ENCODE measurements around the gene C19orf85.

C19orf85 gene

DNA sequence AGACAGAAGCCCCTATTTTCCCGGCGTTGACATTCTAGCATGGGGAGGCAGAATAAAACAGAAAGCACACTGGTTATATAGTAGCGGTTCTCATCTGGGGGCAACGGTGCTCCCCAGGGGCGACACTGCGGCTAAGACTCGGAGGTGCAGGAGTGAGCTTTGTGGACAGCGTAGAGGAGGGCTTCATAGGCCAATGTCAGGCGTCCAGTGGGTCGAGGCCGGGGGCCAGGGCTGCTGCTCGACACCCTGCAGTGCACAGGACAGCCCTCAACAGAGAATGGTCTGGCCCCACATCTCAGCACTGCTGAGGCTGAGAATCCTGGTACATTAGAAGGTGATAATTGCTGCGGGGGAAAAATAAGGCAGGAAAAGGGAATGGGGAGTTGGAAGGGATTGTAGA lies 13.4 kb upstream of the C19orf85 start:
- no peak for DNase-seq (ENCODE audit: low read depth in 3 of 3)

DNA sequence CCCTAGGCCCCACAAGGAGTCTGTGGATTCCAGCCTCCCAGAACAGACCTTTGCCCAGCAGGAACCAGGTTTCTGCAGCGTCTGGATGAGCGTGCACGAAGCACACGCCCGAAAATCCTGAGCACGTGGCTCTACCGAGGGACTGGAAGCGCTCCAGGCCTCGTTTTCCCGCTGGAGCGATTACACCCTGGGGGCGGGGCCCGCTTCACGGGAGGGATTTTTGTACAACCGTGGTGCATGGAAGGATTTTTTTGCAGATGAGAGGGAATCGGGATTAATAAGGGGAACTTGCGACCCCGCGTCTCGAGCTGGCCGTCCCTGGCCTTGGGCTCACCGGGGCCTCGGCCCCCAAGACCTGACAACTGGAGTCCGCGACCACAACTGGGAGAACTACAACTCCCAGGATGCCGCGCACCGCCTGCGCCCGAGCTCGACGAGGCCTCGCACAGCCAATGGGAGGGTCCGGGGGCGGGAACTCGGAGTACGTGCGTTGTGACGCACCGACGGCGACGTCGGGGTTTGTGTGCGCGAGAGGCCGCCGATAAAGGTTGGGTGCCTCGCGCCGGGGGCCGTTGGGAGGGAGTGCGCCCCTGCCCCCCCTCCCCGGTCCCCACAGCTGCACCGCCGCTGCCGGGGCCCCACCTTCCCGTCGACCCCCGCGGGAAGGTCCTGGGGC lies 11.7 kb upstream of the C19orf85 start, which contains the start of gene ZNF628:
Gene ZNF628, plus strand, starts transcription at position 518 of the 676 bp plus-strand sequence. CDS start 3,294 bp downstream, outside the sequence.
- DNase-seq (ENCODE audit: low read depth in 3 of 3): peak; percentile 95 to 96 (median 96)

DNA sequence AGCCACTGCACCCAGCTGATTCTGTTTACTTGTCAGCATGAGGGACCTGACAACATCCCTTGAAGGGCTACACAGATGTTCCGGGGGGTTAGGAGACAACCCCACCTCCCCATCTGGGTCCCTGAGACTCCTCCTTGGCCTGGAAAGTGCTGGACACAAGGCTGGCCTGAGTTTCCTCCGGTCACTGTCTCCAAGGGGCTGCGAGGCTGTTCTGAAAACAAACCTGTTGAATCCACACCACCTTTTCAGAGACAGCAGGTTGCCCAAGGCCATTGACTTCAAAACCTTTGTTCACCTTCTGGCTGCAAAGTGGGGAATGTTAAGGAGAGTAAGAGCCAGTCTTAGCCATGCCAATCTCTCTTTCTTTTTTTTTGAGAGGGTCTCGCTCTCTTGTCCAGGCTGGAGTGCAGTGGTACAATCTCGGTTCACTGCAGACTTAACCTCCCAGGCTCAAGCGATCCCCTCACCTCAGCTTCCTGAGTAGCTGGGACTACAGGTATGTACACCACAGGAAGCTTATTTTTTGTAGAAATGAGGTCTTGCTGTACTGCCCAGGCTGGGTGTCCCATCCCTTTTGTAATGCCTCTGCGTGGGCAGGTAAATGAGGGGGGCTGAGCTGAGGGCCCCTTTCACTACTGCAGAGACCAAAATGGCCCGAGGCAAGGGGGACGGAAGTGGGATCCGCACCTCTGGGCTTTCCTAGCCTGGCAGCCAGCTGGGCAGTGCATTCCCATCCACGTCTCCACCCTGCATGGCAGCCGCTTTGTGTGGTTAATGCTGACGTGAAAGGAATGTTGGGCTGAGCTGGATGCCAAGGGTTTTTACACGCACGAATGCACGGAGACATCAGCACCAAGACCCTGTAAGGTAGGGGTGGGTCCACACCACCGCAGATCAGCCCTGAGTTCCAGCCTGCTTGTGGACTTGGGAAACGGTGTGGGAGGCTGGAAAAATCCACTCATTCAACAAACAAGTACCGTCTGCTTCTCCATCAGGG lies 10.0 kb upstream of the C19orf85 start:
- DNase-seq (ENCODE audit: low read depth in 3 of 3): no peak

DNA sequence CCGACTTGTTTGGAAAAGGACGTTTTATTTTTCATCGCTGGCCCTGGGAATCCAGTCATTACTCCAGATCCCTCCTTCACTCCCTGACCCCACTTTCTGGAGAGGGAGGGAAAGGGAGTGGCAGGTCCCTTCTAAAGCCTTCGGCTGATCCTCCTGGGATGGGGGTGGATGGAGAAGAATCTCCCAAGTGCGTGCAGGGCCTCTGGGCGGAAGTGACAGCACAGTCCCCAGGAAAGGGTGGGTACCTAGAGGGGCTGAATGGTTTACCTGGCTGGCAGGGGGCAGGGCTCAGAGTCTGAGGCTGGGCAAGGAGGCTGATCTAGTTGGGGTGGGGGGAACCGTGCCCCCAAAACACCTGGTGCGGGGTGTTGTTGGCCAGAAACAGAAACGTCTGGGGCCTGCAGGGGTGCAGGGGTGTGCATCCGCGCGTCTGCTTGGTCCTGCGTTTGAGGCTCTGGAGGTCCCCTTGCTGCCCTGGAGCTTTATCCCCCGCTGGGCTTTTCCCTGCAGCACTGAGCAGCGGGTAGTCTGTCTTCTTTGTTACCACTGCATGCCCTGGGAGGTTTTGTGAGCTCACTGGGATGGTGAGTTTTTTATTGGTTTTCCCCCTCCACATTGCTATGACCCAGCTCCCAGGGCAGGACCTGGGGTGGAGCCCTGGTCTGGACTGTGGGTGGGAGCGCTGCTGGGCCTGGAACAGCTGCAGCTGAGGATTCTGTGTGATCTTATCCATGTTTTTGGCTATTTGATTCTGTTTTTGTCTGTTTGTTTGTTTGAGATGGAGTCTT lies 8.9 kb upstream of the C19orf85 start:
- no peak for DNase-seq (ENCODE audit: low read depth in 3 of 3)

DNA sequence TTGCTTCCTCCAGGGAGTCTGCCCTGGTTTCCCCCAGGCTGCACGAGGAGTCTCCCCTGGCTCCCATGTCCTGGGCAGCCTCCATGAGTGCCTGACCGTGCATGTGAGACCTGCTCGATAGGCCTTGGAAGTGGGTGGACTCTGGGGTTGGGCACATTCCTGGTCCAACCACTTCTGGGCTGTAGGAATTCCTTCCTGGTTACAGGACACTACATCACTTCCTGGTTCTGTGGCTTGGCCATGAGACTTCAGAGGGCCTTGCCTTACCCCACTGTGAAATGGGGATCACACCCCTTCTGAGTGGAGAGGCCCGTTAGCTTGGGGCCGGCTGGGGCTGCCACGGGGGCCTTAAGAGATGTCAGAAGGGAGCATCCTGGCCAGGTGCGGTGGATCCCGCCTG lies 7.9 kb upstream of the C19orf85 start:
- no peak for DNase-seq (ENCODE audit: low read depth in 3 of 3)

DNA sequence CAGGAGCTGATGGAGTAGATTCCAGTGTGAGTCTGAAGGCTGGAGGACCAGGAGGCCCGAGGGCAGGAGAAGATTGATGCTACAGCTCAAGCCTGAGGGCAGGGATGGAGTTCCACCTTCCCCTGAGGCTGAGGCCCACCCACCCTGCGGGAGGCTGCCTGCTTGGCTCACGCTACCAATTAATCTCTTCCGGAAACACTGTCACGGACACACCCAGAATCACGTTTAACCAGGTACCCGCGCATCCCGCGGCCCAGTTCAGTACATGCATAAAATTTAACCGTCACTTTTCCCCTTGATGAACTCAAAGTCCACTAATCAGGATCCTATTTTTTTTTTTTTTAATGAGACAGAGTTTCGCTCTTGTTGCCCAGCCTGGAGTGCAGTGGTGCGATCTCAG lies 6.7 kb upstream of the C19orf85 start:
- no peak for DNase-seq (ENCODE audit: low read depth in 3 of 3)

DNA sequence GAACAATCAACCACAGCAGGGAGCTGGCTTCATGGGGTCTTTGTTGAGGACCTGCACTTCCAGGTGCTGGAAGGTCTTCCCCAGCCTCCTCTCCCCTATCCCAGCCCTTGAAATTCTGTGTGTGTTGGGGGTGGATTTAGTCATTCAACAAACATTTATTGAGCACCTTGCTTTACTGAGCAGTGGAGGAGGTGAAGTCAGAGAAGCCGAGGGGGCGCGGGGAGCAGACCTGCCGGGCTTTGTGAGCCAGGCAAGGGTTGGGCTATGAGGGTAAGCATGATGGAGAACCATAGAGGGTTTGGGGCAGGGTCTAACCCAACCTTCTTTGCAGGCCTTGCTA lies 3.5 kb upstream of the C19orf85 start:
- no peak for DNase-seq (ENCODE audit: low read depth in 3 of 3)

DNA sequence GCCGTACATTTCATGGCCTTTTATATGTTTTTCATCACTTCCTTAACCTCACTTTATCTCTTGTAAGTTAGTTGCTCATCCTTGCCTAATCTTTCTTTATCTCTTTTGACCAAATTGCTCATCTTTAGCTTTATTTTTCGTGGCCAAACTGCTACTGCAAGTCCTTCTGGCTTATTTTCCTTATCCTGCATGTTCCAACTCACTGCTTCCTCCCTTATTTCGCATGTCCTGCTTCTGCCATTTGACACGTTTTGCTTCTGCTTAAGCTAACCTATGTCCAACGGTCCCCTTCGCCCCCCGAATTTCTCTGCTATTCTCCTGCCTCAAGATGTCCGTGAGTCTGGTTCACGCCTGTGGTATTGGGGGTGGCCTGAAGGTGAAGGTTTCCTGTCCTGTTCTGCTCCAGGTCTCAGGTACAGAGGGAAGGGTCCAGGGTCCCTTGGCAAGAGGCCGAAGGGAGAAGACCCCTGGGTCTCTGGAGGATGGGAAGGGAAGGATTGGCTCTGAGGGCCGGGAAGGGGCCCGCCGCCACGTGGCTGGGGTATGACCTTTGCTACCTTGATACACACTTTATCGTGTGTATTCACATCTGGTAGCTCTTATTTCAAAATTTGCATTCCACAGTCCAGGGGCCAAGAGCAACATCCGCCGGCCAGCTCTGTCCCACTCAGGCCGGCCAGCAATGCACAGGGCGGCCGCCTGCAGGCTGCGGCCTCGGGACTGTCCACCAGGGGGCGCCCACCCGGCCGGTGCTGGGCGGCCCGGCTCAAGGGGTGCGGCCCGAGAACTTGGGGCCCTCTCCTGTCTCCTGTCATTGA lies 2.9 kb upstream of the C19orf85 start:
- DNase-seq (ENCODE audit: low read depth in 3 of 3): peak; percentile 31 to 56 (median 42)

DNA sequence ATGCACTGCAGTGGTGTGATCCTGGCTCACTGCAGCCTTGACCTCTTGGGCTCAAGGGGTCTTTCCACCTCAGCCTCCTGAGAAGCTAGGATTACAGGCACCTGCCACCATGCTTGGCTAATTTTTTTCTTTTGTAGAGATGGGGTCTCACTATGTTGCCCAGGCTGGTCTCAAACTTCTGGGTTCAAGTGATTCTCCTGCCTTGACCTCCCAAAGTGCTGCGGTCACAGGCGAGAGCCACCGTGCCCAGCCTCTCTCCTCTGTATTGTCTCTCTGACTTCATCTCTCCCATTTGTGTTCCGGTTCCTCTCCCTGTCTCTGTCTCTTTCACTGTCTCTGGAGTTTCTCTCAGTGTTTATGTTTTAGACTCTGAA lies 1.7 kb upstream of the C19orf85 start:
- DNase-seq (ENCODE audit: low read depth in 3 of 3): no peak

DNA sequence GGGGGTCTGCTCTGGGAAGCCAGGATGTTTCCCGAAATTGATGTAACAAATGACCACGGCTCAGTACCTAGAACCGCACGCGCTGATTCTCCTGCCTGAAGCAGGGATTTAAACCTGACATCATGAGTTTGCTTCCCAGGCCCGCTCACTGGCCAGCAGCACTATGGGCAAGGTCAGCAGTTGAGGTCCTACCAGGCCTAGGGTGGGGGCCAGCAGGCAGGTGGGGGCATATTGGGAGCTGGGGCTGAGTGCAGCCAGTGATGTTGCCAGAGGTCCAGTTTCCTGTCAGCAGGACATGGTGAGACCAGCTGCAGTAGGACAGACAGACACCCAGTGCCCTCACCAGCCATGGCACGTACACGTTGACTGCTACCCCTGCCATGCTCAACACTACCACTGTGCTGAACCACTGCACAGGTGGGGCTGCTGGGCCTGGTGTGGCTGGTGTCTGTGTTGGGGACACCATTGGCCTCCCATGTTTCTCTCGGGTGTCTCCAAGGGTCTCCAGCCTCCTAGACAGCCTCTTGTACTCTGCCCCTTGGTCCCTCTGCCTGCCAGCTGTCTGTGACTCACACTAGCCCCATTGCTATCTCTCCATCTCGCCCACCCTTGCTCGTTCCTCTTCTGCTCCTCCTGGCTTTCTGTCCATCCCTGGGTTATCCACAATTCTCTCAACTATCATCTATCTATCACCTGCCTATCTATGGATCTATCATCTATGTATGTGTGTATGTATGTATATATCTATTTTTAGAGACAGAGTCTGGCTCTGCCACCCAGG lies 1.1 kb upstream of the C19orf85 start:
- DNase-seq (ENCODE audit: low read depth in 3 of 3): no peak

DNA sequence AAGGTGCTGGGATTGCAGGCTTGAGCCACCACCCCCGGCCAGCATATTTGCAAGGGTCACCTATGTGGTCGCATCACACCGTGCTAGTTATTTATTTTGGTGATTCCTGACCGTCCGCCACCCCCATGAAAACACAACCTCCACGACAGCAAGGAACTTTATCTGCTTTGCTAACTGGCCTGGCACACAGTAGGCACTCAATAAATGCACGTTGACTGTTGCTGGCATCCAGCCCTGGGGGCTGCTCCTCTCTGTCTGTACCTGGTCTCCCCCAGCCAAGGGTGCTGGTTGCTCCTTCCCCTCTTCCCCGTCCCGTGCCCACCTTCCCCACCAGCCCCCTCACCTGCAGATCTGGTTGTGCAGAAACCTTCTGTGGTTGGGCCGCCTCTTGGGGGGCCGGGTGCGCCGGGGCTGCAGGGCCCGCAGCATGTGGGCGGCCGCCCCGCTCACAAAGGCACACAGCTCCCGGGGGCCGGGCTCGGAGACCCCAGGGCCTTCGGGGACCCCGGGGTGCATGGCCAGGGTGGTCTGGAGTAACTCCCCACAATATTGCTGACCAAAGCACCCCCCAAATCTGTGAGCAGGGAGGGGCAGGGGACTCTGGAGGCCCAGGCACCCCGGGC lies 401 bp downstream of the C19orf85 start:
- no peak for DNase-seq (ENCODE audit: low read depth in 3 of 3)

DNA sequence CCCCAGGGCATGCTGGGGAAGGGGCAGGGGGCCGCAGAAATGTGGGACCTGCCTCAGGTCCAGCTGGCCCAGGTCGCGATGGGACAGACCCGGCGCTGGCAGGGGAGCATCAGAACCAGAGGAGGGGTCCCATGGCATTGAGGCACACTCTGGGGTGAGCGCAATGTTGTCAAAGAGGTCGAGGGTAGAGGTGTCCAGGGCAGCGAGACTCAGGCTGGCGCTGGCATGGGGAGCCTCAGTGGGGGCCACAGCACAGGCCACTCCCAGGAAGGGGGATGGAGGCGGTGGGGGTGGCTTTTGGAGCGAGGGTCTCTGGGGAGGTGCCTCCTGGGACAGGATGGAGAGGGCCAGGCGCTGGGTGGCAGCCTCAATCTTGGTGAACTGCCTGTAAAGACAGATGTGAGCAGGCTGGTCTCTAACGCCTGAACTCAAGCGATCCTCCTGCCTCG lies 944 bp downstream of the C19orf85 start:
- no peak for DNase-seq (ENCODE audit: low read depth in 3 of 3)

DNA sequence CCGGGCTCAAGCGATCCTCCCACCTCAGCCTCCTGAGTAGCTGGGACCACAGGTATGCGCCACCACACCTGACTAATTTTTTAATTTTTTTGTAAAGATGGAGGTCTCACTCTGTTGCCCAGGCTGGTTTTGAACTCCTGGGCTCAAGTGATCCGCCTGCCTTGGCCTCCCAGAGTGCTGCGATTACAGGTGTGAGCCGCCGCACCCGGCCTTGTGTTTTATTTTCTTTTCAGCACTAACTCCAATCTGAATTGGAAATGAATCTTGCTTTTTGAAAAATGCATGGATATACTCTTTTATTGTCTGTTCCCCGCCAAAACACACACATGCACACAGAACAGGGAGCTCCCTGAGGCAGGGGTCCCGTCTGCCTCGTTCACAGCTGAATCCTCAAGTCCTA lies 1.8 kb downstream of the C19orf85 start:
- DNase-seq (ENCODE audit: low read depth in 3 of 3): no peak

DNA sequence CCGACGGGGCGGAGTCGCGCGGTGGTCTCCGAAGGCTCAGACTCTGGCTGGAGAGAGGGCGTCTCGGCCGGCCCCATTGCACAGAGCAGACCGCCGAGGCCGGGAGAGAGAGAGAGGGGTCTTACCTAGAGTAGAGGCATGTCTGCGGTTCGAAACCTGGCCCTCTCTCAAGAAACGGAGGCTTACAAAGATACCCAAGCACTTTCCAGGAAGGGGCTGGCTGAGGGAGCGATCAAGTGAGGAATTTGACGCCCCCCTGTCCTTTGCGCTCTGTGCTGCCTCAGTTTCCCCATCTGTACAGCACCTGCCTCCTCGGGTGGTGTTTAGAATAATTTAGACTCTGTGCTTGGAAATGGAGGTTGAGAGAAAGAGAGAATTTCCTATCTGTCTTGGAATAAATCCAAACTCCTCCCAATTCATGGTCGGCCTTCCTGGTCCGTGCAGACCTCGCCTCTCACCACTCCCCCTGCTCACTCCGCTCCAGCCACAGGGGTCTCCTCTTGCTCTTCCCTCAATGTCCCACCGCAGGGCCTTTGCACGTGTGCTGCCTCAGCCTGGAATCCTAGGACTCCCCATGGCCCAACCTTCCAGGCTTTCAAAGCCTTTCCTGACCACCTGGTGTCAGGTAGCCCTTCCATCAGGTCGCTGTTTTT lies 2.5 kb downstream of the C19orf85 start:
- DNase-seq (ENCODE audit: low read depth in 3 of 3): no peak

DNA sequence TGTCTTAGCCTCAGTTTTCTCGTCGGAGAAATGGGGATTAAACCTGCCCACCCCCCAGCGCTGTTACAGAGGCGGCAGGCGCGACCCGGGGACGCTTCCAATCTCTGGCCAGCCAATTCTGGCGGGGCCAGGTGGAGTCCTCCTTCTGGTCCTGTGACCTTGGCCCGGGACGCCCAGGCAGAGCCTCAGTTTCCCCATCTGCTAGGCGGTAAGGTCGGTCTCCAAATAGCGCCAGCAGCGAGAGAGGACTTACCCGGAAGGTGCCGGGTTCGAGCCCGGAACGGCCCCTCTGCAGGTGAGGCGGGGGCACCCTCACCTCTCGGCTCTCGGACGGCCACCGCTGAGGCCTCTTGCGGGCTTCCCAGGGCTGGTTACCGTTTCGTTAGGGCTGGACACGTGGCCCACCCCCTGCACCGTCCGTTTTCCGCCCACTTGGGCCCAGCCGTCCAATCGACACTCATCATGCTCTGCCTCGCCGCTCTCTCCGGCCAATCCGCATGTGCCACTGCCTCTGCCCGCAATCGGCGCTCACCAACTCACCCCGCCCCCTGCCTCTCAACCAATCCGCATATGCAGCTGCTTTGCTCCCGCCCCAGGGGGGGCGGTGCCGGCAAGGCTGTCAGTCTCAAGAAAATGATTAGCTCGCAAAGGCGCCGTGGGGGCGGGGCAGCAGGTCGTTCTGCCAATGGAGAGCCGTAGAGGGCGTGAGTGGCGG lies 3.1 kb downstream of the C19orf85 start, which contains the start of gene ISOC2:
Gene ISOC2, minus strand, starts transcription at position 384 of the 715 bp plus-strand sequence. CDS start 5,156 bp downstream, outside the sequence.
- DNase-seq (ENCODE audit: low read depth in 3 of 3): peak; percentile 100

DNA sequence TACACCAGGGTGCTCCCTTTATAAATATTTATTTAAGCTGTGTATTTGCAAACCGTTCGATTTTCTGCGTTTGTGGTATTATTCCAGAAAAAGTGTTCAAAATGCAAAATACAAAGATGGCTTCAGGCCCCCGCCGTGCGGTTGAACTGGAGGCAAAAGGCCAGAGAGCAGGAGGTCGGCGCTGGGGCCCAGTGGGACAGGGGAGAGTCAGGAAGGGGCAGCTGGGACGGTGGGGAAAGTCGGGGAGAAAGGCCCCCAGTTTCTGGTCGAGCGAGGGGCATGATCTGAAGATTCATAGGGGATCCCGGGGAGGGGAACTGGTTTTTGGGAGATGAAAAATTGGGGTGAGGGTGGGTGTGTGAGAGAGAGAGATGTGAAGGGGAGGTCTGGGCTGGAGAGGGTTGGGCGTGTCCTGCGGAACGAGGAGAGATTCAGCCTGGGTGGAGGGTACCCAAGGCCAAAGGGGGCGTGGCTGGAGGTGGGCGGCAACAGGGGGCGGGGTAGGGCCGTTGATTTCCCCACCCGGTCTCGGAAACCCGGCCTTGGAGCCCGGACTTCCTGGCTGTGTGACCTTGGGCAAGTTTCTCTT lies 3.8 kb downstream of the C19orf85 start:
- no peak for DNase-seq (ENCODE audit: low read depth in 3 of 3)

DNA sequence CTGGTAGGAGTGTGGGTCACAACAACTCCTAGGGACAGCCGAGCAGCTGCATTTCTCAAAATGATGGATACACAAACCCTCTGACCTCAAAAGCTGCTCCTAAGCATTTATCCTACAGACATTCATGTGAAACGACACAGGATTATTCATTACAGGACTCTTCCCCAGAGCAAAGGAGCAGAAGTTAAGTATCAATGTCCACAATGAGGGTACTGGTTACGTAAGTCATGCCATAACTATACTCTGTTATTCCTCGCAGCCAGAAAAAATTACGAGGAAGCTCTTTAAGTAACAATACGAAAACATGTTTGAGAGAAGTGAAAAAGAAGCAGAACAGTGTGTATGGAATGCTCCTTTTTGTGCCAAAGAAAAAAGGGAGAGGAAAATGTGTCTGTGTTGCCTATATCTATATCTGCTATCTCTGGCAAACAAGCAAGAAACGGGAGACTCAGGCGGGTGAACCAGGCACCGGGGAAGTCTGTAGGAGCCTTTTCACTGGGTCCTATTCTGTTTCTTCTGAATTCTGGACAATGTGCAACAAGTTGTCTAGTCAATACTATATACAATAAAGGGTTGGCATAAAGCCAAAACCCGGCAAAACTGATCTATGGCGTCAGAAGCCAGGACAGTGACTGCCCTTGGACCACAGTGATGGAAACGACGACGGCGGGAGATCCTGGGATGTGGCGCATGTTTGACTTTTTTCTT lies 4.4 kb downstream of the C19orf85 start:
- DNase-seq (ENCODE audit: low read depth in 3 of 3): no peak

DNA sequence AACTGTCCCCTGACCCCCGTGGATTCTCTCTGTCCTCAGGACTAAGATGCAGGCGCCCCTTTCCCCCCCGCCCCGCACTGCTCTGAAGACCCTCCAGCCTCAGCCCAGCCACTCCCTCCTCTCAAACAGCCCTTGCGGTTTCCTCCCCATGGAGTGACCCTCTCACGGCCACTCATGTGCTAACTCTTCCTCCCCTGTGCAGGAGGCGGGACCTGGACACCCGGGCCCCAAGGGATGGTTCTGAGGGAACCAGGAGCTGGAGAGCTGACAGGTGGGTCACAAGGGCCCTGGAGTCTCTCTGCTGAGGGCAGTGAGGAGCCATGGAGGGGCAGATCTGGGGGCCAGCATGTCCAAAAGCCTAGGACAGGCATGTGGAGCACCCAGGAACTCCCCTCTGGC lies 5.0 kb downstream of the C19orf85 start:
- no peak for DNase-seq (ENCODE audit: low read depth in 3 of 3)
